ACC112 (cell line): ENCODE data around the gene RNF214.

Experiments
- H2AFZ ChIP-seq: fragments of 200-600 bp; sonication (generic); one replicate; pipeline ENCODE4 v1.6.0; 2017; ENCODE audit warnings: antibody characterized with exemption, low read length; ENCODE audit not compliant: unreplicated experiment
- H3K27ac ChIP-seq: fragments of 200-600 bp; sonication (generic); 2 replicates; pipeline ENCODE4 v1.5.1; 2014; ENCODE audit warnings: low read depth, mild to moderate bottlenecking, antibody characterized with exemption, low read length, moderate library complexity
- H3K27me3 ChIP-seq: fragments of 200-600 bp; sonication (generic); 2 replicates; pipeline ENCODE4 v1.6.1; 2014; ENCODE audit warnings: mild to moderate bottlenecking, antibody characterized with exemption, low read length, moderate library complexity, mixed read lengths; ENCODE audit not compliant: insufficient read depth
- H3K36me3 ChIP-seq: fragments of 200-600 bp; sonication (generic); 2 replicates; pipeline ENCODE4 v1.6.1; 2016; ENCODE audit warnings: mild to moderate bottlenecking, antibody characterized with exemption, low read length, moderate library complexity, mixed read lengths; ENCODE audit not compliant: insufficient read depth
- H3K4me1 ChIP-seq: fragments of 200-600 bp; sonication (generic); one replicate; pipeline ENCODE4 v1.6.1; 2016; ENCODE audit warnings: low read length, mixed read lengths; ENCODE audit not compliant: insufficient read depth, unreplicated experiment, control insufficient read depth
- H3K4me3 ChIP-seq: fragments of 200-600 bp; sonication (generic); 2 replicates; pipeline ENCODE4 v1.5.1; 2014; ENCODE audit warnings: mild to moderate bottlenecking, low read depth, low read length
- H3K79me2 ChIP-seq: fragments of 200-600 bp; sonication (generic); one replicate; pipeline ENCODE4 v1.6.0; 2016; ENCODE audit warnings: low read length; ENCODE audit not compliant: control insufficient read depth, unreplicated experiment, insufficient read depth

The RNF214 gene

GRCh38 chr11:117303101-117303500 is 70.6 kb downstream of the RNF214 start:
- Histone ChIP-seq H3K79me2 (no peaks in the 10 kb centered on the region), H3K36me3 (no peaks in the 10 kb centered on the region), H3K27me3 (no peaks in the 10 kb centered on the region), H3K4me1 (no peaks in the 10 kb centered on the region), H3K4me3 (no peak overlapping the region), H3K27ac (no peak overlapping the region), H2AFZ (no peak overlapping the region)

DNA sequence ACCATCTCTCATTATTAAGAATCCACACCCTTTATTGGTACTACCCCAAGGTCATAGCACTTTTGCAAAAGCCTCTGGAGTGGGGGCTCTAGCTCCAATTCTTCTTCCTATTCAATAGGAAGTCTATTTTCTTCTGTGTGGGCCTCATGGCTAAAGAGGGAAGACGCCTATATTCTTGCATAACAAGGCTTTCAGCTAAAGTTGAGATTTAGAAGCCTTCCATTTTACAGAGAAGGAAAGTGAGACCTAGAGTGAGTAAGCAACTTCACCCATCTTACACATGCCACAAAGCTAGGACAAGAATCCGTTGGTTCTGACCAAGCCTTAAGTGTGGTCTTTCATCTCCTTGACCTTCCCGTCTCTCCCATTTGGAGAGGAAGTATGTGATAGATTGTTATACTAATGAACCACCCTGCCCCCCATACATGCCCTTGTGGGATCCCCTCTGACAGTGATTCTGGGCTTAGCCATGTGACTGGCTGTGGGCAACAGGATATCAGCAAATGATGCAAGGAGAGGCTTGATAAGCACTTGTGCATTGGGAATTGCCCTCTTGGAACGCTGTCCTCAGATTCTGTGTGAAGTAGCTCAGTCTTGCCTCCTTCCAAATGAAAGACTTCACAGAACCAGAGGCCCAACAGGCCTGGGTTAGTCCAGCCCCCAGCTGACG is 71.3 kb downstream of the RNF214 start:
- no peaks in the 10 kb centered on the region for H3K4me1 ChIP-seq
- no peak overlapping the region for H2AFZ ChIP-seq
- no peaks in the 10 kb centered on the region for H3K36me3 ChIP-seq
- no peaks in the 10 kb centered on the region for H3K79me2 ChIP-seq
- H3K27me3 ChIP-seq, result no peaks in the 10 kb centered on the region
- no peak overlapping the region for H3K27ac ChIP-seq
- H3K4me3 ChIP-seq, result no peak overlapping the region

- Histone ChIP-seq H3K27ac (no peak overlapping the region), H3K36me3 (no peaks in the 10 kb centered on the region), H3K79me2 (no peaks in the 10 kb centered on the region), H3K27me3 (no peaks in the 10 kb centered on the region), H3K4me1 (no peaks in the 10 kb centered on the region), H2AFZ (no peak overlapping the region), H3K4me3 (no peak overlapping the region)
These were observed 72.7 kb downstream of the RNF214 start for GRCh38 chr11:117305145-117305544.

DNA sequence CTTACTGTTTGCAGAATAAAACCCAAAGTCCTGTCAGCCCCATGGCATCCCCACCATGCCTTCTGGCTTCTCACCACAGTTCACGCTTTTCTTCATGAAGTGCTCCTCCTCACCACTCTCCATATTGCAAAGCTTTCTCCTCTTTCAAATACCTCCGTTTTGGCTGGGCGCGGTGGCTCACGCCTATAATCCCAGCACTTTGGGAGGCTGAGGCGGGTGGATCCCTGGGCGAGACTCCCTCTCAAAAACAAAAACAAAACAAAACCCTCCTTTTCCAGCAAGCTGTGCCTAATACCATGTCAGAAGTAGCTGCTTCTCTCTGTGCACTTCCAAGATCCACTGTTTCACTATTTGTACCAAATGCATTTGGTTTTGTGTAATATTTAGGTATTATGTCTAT is 76.8 kb downstream of the RNF214 start:
- Histone ChIP-seq H2AFZ (no peak overlapping the region), H3K4me1 (no peaks in the 10 kb centered on the region), H3K36me3 (no peaks in the 10 kb centered on the region), H3K27ac (no peak overlapping the region), H3K4me3 (no peak overlapping the region), H3K79me2 (peaks cover 10% of the 10 kb centered on the region), H3K27me3 (no peaks in the 10 kb centered on the region)

- Histone ChIP-seq H3K27ac (no peak overlapping the region), H3K4me1 (peaks cover 7% of the 10 kb centered on the region), H3K4me3 (no peak overlapping the region), H3K36me3 (no peaks in the 10 kb centered on the region), H3K27me3 (no peaks in the 10 kb centered on the region), H2AFZ (no peak overlapping the region), H3K79me2 (peaks cover 23% of the 10 kb centered on the region)
These were observed 80.6 kb downstream of the RNF214 start for GRCh38 chr11:117313091-117313490.

DNA sequence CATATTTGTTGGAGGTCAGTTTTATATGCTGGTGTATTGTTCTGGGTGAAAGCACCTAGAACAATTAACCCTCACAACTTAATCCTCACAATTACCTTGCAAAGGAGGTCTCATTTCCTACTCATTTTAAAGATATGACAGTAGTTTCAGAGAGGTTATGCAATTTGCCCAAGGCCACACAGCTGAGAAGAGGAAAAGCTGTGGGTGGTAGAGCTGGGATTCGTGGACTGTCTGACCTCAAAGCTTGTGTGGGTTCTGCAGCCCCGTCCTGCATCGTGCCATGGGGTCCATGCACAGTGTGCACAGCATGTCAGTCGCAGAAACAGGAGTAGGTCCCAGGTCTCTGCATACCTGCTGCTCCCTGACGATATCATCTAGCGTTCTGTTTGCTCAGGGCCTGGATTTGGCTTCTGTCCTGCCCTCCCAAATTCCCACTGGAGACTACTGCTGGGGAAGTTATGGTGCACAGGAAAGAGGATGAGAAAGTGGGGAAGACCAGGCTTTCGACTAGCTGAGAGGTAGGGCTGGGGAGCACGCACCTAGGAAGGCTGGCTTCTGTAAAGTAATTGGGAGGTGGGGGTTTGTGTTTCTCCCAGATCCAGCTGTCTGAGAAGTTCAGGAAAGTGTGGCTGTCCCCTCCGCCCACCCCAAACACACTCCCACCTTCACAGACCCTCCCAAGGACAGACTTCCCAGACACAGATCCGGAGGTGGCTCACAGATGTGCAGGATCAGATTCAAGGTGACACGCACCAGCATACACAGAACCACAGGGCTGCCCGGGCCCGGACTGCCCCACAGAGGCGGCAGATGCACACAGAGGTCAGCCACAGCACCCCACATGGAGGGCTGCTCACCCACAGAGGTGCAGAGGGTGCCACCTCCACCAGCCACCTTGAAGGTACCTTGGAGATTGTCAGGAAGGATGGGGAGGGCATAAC is 81.6 kb downstream of the RNF214 start:
- H3K36me3 ChIP-seq, result no peaks in the 10 kb centered on the region
- H3K79me2 ChIP-seq, result peaks cover 23% of the 10 kb centered on the region
- no peaks in the 10 kb centered on the region for H3K27me3 ChIP-seq
- H3K27ac ChIP-seq, result no peak overlapping the region
- peaks cover 11% of the 10 kb centered on the region for H3K4me1 ChIP-seq
- H2AFZ ChIP-seq, result no peak overlapping the region
- H3K4me3 ChIP-seq, result peak overlapping the region; percentile 84

DNA sequence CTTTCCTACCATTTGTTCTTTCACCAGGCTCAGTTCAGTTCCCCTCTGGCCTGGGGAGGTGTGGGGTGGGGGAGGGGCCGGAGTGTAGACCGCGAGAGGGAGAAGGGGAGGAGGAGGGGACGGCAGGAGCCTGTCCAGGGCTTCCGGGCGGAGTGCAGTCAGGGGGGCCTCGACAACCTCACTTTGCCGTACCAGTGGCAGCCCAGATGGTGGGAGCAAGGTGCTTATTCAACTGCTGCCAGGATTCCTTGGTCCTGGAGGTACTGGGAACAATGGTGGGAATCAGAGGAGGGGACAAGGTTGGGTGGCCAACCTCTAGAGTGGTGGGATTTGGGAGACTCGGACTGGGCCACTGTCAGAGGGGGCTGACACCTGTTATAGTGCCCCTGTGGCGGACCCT is 82.4 kb downstream of the RNF214 start:
- Histone ChIP-seq H3K4me3 (peak overlapping the region; percentile 84), H3K4me1 (peaks cover 18% of the 10 kb centered on the region), H3K27me3 (no peaks in the 10 kb centered on the region), H3K79me2 (peaks cover 23% of the 10 kb centered on the region), H3K36me3 (no peaks in the 10 kb centered on the region), H3K27ac (no peak overlapping the region), H2AFZ (no peak overlapping the region)

- Histone ChIP-seq H3K79me2 (peaks cover 23% of the 10 kb centered on the region), H2AFZ (peak overlapping the region; percentile 55), H3K4me3 (peak overlapping the region; percentile 84), H3K4me1 (peaks cover 18% of the 10 kb centered on the region), H3K27ac (no peak overlapping the region), H3K36me3 (no peaks in the 10 kb centered on the region), H3K27me3 (no peaks in the 10 kb centered on the region)
These were observed 83.1 kb downstream of the RNF214 start for GRCh38 chr11:117315285-117316196.

DNA sequence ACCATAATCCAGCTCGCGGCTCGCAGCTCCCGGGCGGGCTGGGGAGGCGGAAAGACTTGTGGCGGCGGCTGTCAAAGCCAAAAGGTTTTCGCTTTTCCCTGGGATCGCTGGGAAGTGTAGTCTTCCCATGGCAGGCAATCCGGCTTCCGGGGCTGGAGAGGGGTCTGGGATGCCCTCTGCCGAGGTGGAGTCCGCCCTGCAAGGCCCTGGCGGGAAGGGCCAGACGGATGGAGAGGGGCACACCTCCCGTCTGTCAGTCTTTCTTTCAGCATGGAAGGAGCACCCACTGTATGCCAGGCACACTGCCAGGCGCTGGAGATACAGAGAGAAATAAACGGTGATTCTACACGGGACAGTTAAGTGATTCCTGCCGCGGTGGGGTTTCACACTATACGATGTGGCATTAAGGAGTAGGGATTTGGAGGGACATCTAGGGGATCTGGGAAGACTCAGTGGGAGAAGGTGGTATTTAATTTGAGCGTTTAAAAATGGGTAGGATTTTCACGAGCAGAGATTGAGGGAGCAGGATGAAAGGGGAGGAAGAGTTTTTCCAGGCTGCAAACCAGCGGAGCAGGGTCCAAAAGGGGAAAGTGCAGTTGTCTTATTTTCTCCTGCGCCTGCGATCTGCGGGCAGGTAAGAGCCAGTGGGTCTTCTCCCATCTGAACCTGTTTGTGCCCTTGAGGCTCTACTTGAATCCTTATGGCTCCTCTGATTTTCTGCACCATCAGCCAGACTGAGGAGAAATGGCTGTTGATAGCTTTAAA is 83.9 kb downstream of the RNF214 start, which contains the start of gene BACE1:
TSS of gene BACE1 (minus strand) at position 60 of the 765 bp plus-strand sequence. CDS start 461 bp downstream, outside the sequence.
- H3K79me2 ChIP-seq, result peaks cover 23% of the 10 kb centered on the region
- H3K4me3 ChIP-seq, result peak within 1 kb of the TSS; percentile 84
- H3K4me1 ChIP-seq, result peaks cover 18% of the 10 kb centered on the region
- no peaks in the 10 kb centered on the region for H3K36me3 ChIP-seq
- peak within 1 kb of the TSS; percentile 87 for H2AFZ ChIP-seq
- H3K27me3 ChIP-seq, result no peaks in the 10 kb centered on the region
- no peak within 1 kb of the TSS for H3K27ac ChIP-seq
